NCI-H1930 (cell line): Measurements from ENCODE around the gene NAV1.
"Not testable (repeated sequence)": the region's sequence is repeated elsewhere in the genome, so short reads cannot be mapped to it uniquely, and the experiment has no call there.

ENCODE experiments used
- DNase-seq, 2 experiments: peaks; one replicate each; lab custom pipeline; 2025; lab: John Stamatoyannopoulos, UW

The NAV1 gene

DNA sequence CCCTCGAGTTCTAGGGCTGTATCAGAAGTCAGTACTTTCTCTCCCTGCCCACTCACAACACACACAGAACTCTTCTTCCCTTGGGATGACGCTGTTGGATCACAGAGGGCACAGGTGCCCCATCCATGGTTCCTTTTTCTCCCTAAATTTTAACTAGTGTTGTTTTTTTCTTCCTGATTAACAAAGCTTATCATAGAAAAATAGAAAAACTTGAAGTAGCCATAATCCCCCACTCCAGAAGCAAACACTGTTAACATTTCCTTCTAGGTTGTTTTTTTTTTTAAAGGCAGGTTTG lies 27.5 kb downstream of the NAV1 start:
- DNase-seq: no peak

DNA sequence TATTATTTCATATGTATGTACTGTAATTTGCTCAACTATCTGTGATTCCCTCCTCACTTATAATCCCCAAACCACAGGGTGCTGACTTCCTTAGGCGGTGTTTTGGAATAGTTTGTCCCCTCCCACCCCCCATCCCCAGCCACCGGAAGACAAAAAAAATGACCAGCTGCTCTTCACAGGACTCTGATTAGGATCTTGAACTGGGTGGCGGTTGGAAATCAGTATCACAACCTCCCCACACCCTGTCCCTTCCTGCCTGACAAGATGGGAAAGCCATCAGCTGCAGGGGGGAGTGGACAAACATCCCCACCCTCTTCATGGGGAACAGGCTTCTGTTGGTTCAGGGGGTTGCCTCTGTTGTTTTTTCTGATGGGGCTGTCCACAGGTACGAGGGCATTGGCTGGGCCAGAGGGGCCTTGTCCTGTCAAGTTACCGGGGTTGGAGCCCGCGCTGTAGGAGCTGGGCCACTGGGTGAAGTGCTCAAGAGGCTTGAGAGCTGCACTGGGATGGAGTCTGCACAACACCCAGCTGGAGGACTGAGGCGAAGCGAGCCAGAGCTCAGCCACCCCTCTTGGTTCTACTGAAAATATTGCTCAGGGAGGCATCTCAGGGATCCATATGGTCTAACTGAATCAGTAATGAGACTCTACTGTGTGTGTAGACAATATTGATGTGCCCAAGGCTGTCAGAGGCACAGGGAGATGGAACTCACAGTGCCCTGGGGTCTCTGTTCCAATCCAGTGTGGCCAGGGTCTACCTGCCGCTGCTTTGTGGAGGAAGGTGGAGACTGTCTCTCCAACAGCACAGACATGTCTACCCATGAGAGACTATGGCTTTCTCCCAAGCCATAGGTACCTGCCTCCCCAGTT lies 28.2 kb downstream of the NAV1 start:
- no peak for DNase-seq

DNA sequence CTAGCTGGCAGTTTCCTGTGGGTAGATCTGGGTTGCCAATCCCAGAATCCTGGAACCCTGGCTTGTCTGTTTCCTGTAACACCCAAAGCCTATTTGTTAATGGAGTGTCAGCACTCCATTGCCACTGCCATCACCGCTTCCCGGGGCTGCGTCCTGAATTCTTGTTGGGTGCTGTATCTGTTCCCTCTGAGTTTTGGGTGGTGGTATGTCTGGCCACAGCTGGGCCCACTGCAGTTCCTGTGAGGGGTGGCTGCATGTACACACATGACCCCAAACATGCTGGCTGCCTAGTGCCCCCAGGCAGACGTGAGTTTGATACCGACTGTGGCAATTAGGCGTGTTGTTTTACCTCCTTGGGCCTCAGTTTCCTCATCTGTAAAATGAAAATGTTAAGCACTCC lies 29.3 kb downstream of the NAV1 start:
- DNase-seq: no peak

DNA sequence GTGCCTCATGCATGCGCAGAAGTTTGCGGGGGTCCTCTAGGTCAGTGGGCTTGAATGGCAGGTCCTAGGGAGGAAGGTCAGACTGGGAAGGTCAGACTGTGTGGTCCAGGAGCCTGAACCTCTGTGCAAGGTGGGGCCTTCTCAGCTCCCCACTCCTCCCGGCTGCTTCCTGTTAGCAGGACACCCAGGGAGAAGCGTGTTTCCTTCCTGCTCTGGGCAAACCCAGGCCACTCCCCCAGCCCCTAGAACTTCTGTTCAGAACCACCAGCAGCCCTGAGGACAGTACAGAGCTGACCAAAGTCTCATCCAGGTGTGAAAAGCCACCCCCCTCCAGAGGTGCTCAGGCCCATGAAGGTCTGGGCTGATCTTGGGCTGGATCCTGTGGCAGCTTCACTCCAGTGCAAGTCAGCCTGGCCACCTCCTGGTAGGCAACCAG lies 29.9 kb downstream of the NAV1 start:
- DNase-seq: no peak

DNA sequence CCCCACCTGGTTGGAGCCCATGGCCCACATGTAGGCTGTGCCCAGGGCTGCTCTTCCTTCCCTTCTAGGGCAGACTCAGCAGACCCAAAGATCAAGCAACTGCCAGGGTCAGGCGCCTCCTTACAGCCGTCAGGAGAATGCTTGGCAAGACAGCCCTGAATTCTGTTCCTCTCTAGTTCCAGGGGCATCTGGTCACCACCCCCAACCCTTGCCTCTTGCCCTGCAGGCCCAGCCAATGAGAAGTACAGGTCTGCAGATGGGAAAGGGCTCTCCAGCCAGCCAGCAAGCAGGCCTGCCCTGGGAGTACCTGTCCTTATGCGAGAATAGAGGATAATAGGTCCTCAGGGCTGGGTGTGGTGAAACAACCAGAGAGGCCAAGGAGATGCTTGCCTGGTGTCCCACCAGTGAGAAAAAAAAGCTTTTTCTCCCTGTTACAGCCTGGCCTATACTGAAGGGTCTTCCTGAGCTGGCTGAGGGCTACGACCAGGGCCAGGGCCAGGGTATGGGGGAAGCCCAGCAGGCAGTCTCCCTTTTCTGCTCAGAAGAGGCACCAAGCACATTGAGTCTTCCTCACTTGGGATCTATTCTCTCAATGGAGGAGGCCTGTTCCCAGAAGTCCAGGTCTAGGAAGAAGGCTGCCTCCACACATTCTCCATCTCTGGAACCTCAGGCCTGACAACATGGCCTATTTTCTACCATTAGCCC lies 31.4 kb downstream of the NAV1 start:
- no peak for DNase-seq

DNA sequence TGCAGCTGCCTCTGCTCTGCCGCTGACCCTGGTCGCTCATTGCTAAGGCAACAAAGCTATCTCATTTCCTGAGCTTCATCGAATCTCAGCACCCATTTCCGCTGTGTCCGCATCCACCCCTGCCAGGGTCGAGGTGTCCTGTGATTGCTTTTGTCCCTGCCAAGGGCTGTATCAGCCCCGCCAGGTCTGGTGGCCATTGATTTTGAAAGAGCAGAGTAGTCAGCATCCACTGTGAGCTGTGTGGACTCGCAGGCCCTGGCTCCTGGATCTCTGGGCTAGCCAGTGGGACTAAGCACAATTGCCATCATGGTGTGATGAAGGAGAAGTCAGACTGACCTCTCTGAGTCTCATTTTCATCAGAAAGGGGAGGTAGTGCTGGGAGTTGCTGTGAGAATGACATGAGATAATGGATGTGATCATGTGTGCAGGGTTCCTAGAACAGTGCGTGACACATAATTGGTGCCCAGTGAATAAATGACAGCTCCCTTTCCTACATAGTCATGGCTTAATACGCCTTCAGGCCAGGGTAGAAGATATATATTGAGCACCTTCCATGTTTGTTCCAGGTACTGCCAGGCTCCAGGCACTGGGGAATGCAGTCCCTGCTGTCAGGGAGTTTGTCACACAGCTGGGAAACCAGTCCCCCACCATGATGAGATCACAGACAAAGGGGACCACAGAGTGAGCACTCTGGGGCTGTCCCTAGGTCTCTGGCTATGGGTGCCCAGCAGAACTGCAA lies 32.1 kb downstream of the NAV1 start:
- DNase-seq: no peak

DNA sequence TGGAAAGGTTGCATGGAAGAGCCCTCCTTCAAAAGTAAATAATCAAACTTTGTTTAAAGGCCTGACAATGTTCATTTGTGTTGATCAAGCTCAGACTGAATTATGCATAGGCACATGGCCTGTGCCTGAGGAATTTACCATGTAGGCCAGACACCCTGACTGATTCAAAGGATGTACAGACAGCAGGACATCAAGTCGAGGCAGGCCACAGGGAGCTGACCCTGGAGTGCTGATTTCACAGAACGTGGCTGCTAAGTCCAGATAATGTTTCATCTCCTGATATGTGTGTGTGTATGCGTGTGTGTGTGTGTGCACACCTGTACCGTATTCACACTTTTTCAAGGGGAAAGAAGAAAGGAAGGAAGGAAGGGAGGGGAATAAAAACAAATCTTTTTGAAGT lies 34.1 kb downstream of the NAV1 start:
- DNase-seq: no peak

DNA sequence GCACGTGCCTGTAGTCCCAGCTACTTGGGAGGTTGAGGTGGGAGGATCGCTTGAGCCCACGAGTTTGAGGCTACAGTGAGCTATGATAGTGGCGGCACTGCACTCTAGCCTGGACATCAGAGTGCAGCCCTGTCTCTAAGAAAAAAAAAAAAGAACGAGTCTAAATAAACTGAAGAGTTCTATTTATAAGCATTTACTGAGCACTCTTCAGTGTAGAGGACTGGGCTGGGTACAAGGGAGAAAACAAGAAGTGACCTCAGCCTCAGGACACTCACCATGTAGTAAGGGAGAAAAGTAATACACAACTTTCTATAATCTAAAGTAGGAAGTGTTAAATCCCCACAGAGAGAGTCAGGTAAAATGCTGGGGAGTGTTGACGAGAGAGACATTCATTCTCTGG lies 35.0 kb downstream of the NAV1 start:
- DNase-seq: no peak

DNA sequence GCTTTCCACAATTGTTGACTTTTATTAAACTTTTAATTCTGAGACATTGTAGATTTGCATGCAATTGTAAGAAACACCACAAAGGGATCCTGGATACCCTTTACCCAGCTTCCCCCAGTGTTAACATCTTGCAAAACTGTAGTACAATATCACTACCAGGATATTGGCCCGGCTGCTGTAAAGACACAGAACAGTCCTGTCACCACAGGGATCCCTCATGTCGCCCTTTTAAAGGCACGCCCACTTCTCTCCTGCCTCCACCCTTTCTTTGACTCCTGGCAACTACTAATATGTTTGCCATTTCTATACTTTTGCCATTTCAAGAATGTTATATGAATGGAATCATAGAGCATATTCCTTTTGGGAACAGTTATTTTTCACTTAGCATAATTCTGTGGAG lies 37.0 kb downstream of the NAV1 start:
- no peak for DNase-seq

DNA sequence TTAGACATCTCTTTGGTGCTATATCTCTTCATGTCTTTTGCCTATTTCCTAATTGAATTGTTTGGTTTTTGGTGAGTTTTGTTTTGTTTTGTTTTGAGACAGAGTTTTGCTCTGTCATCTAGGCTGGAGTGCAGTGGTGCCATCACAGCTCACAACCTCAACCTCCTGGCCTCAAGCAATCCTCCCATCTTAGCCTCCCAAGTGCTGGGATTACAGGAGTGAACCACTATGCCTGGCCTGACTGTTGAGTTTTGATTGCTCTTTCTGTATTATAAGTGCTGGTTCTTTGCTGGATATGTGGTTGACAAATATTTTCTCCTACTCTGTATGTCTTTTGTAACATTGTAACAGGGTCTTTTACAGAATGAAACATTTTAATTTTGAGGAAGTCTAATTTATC lies 38.0 kb downstream of the NAV1 start:
- no peak for DNase-seq

DNA sequence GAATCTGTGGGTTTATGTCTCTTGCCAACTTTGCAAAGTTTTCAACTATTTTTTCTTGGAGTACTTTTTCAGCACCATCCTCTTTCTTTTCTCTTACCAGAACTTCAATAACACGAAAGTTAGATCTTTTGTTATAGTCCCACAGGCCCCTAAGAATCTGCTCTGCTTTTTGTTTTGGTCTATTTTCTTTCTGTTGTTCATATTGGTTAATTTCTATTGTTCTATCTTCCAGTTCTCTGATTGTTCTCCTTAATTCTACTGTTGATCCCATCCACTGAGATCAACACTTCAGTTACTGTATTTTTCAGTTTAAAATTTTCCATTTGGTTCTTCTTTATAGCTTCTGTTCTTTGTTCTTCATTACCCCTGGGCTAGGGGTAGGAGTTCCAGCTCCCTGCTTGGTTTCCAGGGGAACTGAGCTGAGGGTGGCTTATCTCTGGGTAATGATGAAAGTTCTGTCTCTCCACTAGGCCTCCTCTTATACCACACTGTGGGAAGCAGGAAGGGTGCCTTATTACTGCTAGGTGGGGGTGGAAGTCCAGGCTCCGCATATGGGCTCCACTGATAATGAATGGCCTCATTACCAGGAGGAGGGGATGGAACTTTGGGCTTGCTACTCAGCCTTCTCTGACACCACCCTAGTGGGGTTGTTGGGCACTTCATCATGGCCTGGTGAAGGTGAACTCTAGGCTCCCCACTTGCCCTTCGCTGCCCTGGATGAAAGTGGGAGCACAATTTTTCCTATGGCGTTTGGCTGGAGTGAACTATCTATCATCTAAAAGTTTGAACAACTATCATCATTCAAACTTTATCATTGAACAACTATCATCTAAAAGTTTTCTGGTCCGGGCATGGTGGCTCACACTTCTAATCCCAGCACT lies 39.3 kb downstream of the NAV1 start:
- DNase-seq: no peak

DNA sequence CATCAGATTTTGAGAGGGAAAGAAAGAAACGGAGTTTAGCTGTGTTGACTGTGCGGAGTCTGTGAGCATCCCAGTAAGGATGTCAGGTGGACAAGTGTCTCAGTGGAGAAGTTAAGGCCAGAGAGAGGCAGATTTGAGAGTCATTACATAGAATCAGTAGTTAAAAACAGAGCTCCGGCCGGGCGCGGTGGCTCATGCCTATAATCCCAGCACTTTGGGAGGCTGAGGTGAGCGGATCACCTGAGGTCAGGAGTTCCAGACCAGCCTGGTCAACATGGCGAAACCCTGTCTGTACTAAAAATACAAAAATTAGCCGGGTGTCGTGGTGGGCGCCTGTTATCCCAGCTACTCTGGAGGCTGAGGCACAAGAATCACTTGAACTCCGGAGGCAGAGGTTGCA lies 42.4 kb downstream of the NAV1 start:
- not testable (repeated sequence) for DNase-seq

DNA sequence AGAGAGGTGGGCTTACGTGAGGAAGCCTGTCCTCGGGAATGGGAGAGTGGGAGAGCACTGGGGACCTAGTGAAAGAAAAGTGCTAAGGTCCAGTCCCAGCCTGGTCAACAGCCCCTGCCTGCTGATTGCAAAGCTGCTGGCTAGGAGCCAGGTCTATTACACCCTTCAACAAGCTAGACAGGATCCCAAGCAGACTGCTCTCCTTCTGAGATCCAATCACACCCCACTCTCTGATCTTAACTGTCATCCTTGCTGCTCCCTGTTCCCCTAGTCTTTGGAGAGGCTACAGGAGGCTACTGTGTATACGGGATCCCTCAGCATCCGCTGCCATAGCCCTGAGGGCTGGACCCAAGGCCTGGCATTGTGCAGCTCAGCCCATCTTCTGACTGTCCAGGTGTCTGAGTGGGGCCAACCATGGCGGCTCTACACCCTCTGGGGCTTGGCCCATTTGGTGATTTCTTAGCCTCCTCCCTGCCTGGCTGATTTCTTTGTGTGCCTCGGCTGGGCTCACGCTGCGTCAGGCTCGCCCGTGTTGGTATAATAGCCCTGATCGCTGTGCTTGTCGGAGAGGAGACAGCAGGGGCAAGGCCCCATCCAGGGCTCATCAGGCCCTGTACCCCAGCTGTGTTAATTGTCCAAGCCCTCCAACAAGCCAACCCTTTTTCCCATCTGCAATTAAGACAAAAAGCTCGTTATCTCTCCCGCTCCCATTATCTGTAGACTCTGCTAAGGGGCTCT lies 43.9 kb downstream of the NAV1 start:
- DNase-seq: no peak

DNA sequence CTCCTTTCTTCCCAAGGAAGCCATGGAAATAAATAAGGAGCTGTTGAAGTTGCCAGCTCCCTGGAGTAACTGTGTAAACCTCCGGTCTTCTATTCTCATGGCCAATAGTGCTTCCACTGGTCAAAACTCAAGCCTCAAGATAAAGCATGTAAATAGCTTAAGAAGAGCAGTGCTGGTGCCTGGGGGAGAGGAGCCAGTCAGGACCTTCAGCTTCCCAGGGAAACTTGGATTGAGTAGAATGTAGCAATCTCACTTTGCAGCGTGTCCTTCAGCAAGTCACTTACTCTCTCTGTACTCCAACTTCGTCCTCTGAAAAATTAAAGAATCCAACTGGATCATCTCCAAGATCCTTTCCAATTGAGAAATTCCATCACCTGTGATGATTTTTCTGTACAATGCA lies 44.7 kb downstream of the NAV1 start:
- DNase-seq: no peak

DNA sequence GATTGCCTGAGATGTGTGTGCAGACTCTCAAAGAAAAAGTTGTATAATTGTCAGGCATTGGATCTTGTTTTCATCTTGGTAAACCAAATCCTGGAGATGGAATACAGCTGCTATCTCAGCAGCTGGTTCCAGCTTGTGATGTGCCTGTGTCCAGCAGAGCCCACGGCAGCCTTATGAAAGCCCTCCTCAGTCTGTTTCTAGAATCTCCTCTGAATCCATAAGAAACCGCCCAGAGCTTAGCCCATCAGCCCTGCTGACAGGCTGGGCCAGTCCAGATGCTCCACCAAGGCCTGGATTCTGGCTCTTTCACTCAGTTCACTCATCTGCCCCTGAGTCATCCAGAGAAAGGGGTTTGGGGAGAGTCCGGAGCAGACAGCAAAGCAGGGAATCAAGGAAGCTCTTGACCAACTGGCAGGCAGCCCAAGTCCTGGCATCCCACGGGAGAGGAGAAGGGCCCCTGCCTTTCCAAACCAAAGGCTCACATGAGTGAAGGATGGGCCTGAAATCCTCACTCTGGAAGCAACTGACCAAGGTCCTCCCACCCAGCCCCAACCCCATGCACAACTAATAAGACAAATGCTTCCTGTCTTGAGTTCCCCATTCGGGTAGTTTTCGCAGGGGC lies 45.7 kb downstream of the NAV1 start:
- no peak for DNase-seq

DNA sequence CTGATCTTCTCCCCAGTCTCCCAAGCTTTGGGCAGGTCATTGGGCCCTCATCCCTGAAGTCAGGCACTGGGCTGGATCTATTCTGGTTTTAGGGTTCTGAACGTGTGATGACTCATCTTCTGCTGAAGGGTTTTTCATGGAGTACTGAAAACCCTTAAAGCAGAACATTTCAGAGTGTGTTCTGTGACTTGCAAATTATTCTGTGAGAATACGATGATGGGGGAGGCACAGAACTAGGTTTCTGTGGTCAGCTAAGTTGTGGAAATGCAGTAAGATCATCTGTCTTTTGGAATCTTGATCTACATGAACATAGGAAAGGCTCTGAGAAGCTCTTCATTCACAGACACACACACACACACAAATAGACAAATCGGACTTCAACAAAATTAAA lies 46.2 kb downstream of the NAV1 start:
- DNase-seq: no peak

DNA sequence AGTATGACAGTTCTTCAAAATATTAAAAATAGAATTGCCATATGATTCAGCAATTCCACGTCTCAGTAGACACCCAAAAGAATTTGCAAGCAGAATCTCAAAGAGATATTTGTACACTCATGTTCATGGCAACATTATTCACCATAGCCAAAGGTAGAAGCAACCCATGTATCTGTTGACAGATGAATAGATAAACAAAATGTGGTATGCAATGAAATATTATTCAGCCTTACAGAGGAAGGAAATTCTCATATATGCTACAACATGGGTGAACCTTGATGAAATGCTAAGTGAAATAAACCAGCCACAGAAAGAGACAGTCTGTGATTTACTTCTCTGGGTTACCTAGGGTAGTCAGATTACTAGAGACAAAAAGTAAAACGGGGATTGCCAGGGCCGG lies 47.0 kb downstream of the NAV1 start:
- no peak for DNase-seq

DNA sequence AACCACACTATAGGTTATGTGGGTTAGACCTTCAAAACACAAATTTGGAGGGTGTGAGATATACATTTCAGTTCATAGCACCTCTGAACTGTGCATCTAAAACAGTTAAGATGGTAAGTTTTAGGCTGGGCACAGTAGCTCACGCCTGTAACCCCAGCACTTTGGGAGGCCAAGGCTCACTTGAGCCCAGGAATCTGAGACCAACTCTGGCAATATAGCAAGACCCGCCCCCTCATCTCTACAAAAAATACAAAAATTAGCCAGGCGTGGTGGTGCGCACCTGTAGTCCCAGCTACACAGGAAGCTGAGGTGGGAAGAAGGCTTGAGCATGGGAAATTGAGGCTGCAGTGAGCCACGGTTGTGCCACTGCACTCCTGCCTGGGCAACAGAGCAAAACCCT lies 47.9 kb downstream of the NAV1 start:
- no peak for DNase-seq

DNA sequence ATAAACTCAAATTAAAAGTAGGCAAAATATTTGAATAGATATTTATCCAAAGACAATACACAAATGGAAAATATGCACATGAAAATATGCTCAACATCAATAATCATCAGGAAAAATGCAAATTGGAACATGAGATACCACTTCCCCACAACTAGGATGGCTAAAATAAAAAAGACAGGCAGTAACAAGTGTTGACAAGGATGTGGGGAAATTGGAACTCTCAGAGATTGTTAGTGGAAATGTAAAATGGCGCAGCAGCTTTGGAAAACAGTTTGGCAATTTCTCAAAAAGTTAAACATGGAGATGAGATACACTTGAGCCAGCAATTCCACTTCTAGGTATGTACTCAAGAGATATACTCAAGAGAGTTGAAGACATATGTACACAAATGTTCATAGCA lies 48.8 kb downstream of the NAV1 start:
- DNase-seq: no peak
